Nephron progenitor cell (in vitro differentiated cells): ENCODE measurements around the gene SLC39A8.

Source experiments
- DNase-seq: peaks from one replicate; pipeline ENCODE4 v3.0.0; 2021
- H3K27ac Mint-ChIP-seq: 2 replicates; pipeline ENCODE4 v1.8.0; 2021; ENCODE audit warnings: mild to moderate bottlenecking, moderate library complexity, mixed read lengths
- H3K27me3 Mint-ChIP-seq: 2 replicates; pipeline ENCODE4 v1.8.0; 2021; ENCODE audit warnings: mild to moderate bottlenecking, low read depth, mixed read lengths; ENCODE audit not compliant: poor library complexity
- H3K36me3 Mint-ChIP-seq: 2 replicates; pipeline ENCODE4 v1.8.0; 2021; ENCODE audit warnings: low read depth, mixed read lengths
- H3K4me1 Mint-ChIP-seq: 2 replicates; pipeline ENCODE4 v1.8.0; 2021; ENCODE audit warnings: mixed read lengths
- H3K4me3 Mint-ChIP-seq: 2 replicates; pipeline ENCODE4 v1.8.0; 2021; ENCODE audit warnings: mild to moderate bottlenecking, moderate library complexity, mixed read lengths
- H3K9me3 Mint-ChIP-seq: 2 replicates; pipeline ENCODE4 v1.8.0; 2021; ENCODE audit warnings: mild to moderate bottlenecking, moderate library complexity, mixed read lengths
- CTCF ChIP-seq: fragments of 200-600 bp; sonication (generic); IDR thresholded peaks from 2 replicates; pipeline ENCODE4 v1.5.0; 2021; ENCODE audit warnings: antibody characterized with exemption

SLC39A8 gene

GRCh38 chr4:102344954-102345794, at the start of gene SLC39A8:
Gene SLC39A8 (minus strand): TSS chr4:102345482. CDS start chr4:102344662, 820 bp downstream.
- H3K4me3 Mint-ChIP-seq: peak within 1 kb of the TSS; percentile 91
- peak; percentile 74 for TF ChIP-seq CTCF
- H3K27me3 Mint-ChIP-seq: peaks cover 4% of the 10 kb centered on the region
- H3K4me1 Mint-ChIP-seq: peaks cover 52% of the 10 kb centered on the region
- H3K9me3 Mint-ChIP-seq: no peaks in the 10 kb centered on the region
- H3K36me3 Mint-ChIP-seq: no peaks in the 10 kb centered on the region
- peak within 1 kb of the TSS; percentile 95 for H3K27ac Mint-ChIP-seq
- DNase-seq: peak; percentile 87

GRCh38 chr4:102392033-102392744, 46.9 kb upstream of the SLC39A8 start:
- TF ChIP-seq CTCF: no peak
- H3K27me3 Mint-ChIP-seq: peaks cover 2% of the 10 kb centered on the region
- H3K4me1 Mint-ChIP-seq: peaks cover 14% of the 10 kb centered on the region
- H3K4me3 Mint-ChIP-seq: no peak overlapping the region
- peak overlapping the region; percentile 69 for H3K27ac Mint-ChIP-seq
- no peak for DNase-seq
- H3K36me3 Mint-ChIP-seq: no peaks in the 10 kb centered on the region
- H3K9me3 Mint-ChIP-seq: peaks cover 6% of the 10 kb centered on the region

GRCh38 chr4:102390438-102390837, 45.2 kb upstream of the SLC39A8 start:
- DNase-seq: no peak

GRCh38 chr4:102388611-102389010, 43.3 kb upstream of the SLC39A8 start:
- Mint-ChIP-seq H3K4me1 (peaks cover 6% of the 10 kb centered on the region), H3K9me3 (no peaks in the 10 kb centered on the region), H3K27me3 (peaks cover 2% of the 10 kb centered on the region), H3K4me3 (no peak overlapping the region), H3K27ac (no peak overlapping the region), H3K36me3 (no peaks in the 10 kb centered on the region)
- TF ChIP-seq CTCF: no peak
- DNase-seq: no peak

More at GRCh38 chr4:102390438-102390837, 45.2 kb upstream of the SLC39A8 start:
- no peak for TF ChIP-seq CTCF
- Mint-ChIP-seq H3K4me1 (peaks cover 6% of the 10 kb centered on the region), H3K36me3 (no peaks in the 10 kb centered on the region), H3K4me3 (no peak overlapping the region), H3K27me3 (peaks cover 2% of the 10 kb centered on the region), H3K9me3 (peaks cover 4% of the 10 kb centered on the region), H3K27ac (no peak overlapping the region)

GRCh38 chr4:102387552-102388150, 42.4 kb upstream of the SLC39A8 start:
- no peak for DNase-seq

More at GRCh38 chr4:102387552-102388150, 42.4 kb upstream of the SLC39A8 start:
- Mint-ChIP-seq H3K36me3 (no peaks in the 10 kb centered on the region), H3K9me3 (peaks cover 4% of the 10 kb centered on the region), H3K27ac (no peak overlapping the region), H3K4me1 (peaks cover 6% of the 10 kb centered on the region), H3K27me3 (peaks cover 2% of the 10 kb centered on the region), H3K4me3 (no peak overlapping the region)
- TF ChIP-seq CTCF: no peak
